Kidney (tissue), 14 donors: ENCODE data around the gene LITAF. TPM values are rescaled to one million over a fixed set of nuclear protein-coding genes. Genes with fewer than 3 reads are reported as not detected.
A peak's percentile ranks its signal among the peaks of the same experiment; 100 is the strongest.

ENCODE experiments used
- DNase-seq, 5 donors: peaks; one replicate each; pipeline ENCODE4 v3.0.0-alpha.2; 2013 to 2020
- FAIRE-seq: peaks from 2 replicates; lab custom pipeline; 2012; peaks lifted over from hg19 to GRCh38; lab: Jason Lieb, UNC
- H3K27ac ChIP-seq, 2 donors: one replicate each; pipeline ENCODE4 v1.7.0; 2013; ENCODE audit warnings: low read depth in 2 of 2, low read length in 2 of 2, inconsistent platforms in 1 of 2
- H3K27me3 ChIP-seq: one replicate; pipeline ENCODE4 v1.7.1; 2013; ENCODE audit warnings: low read length, inconsistent platforms; ENCODE audit not compliant: control insufficient read depth, insufficient read depth
- H3K36me3 ChIP-seq, 3 donors: one replicate each; pipeline versions ENCODE4 v1.7.0 to v1.7.1; 2013; ENCODE audit warnings: low read length in 3 of 3, control low read depth in 1 of 3, inconsistent platforms in 1 of 3; ENCODE audit not compliant: insufficient read depth in 3 of 3, control insufficient read depth in 2 of 3
- H3K4me1 ChIP-seq, 3 donors: one replicate each; pipeline versions ENCODE4 v1.7.0 to v1.7.1; 2013; ENCODE audit warnings: low read length in 3 of 3, inconsistent platforms in 1 of 3, low read depth in 1 of 3; ENCODE audit not compliant: control insufficient read depth in 2 of 3, insufficient read depth in 2 of 3
- H3K4me3 ChIP-seq, 3 donors: one replicate each; pipeline versions ENCODE4 v1.7.0 to v1.8.1; 2013; ENCODE audit warnings: low read length in 3 of 3, control low read depth in 1 of 3, inconsistent platforms in 1 of 3
- H3K9ac ChIP-seq, 3 donors: one replicate each; pipeline versions ENCODE4 v1.7.0 to v1.7.1; 2013; ENCODE audit warnings: low read length in 3 of 3, control low read depth in 1 of 3, inconsistent platforms in 1 of 3
- H3K9me3 ChIP-seq, 3 donors: one replicate each; pipeline versions ENCODE4 v1.7.0 to v1.7.1; 2013; ENCODE audit warnings: low read length in 3 of 3, control low read depth in 1 of 3, inconsistent platforms in 1 of 3; ENCODE audit not compliant: control insufficient read depth in 2 of 3, insufficient read depth in 1 of 3
- CTCF ChIP-seq: IDR thresholded peaks from 3 replicates; pipeline ENCODE4 v1.5.1; 2012; ENCODE audit warnings: mild to moderate bottlenecking, moderate library complexity, borderline replicate concordance; ENCODE audit not compliant: insufficient read depth; ENCODE audit errors: extremely low read depth
- intact Hi-C: fragments of 100-400 bp; cut with DNase I; formaldehyde crosslinking; loops from one replicate; pipeline ENCODE4 v1.11.1; 2022
- polyA plus RNA-seq: library from polyadenylated mRNA; stranded (reverse); fragments of 350-450 nt; fragmentation: Illumina TruSeq; extraction: RNeasy Lipid Tissue Mini Kit (QIAGEN cat#74804); gene quantifications from one replicate; pipeline ENCODE4 v1.2.3, GENCODE V29; 2014; ENCODE audit warnings: low read depth, low replicate concordance; ENCODE audit not compliant: insufficient read depth
- total RNA-seq: library from RNA; stranded (reverse); fragmentation: NEBNext Ultra II Directional; extraction: Animal tissue kit (Norgen Biotek cat#: 25700); gene quantifications from one replicate; pipeline ENCODE4 v1.2.1, GENCODE V29; 2021
- donor health status: control.
- donor health status: control.
- donor health status: control.
- donor health status: control.
- donor health status: control.
- donor health status: DM: yes; HTN: yes; CAD: no.
- donor health status: Normal renal cell carcinoma (clear cell type).

The LITAF gene
- total and polyA plus RNA-seq, 2 donors from 2014 or later = 121 to 171 TPM

GRCh38 chr16:11550791-11551498 is 35.8 kb downstream of the LITAF start:
- peaks cover 13 to 60% (median 34%) of the 10 kb centered on the region in 3 donors for H3K36me3 ChIP-seq
- DNase-seq = peak in 1 of 5 donors; percentile 31
- intact Hi-C loops = no loop called here
- H3K9me3 ChIP-seq = peaks cover 0 to 3% (median 0%) of the 10 kb centered on the region in 3 donors
- no peaks in the 10 kb centered on the region for H3K27me3 ChIP-seq
- no peak overlapping the region for H3K27ac ChIP-seq
- no peak overlapping the region for H3K4me3 ChIP-seq
- H3K4me1 ChIP-seq = peaks cover 0 to 2% (median 0%) of the 10 kb centered on the region in 3 donors
- no peak for TF ChIP-seq CTCF
- no peak for FAIRE-seq
- no peak overlapping the region for H3K9ac ChIP-seq

- Histone ChIP-seq H3K4me1 (no peaks in the 10 kb centered on the region), H3K9ac (no peak overlapping the region), H3K9me3 (no peaks in the 10 kb centered on the region), H3K27ac (no peak overlapping the region), H3K4me3 (no peak overlapping the region), H3K27me3 (no peaks in the 10 kb centered on the region), H3K36me3 (peaks cover 11 to 42% (median 26%) of the 10 kb centered on the region in 3 donors)
- TF ChIP-seq CTCF = no peak
- peak in 1 of 5 donors; percentile 30 for DNase-seq
- no peak for FAIRE-seq
- intact Hi-C loops = no loop called here
These were observed 39.4 kb downstream of the LITAF start for GRCh38 chr16:11547118-11547916.

- no peak overlapping the region for H3K4me3 ChIP-seq
- no peak for TF ChIP-seq CTCF
- no peaks in the 10 kb centered on the region for H3K9me3 ChIP-seq
- intact Hi-C loops = no loop called here
- FAIRE-seq = no peak
- no peaks in the 10 kb centered on the region for H3K27me3 ChIP-seq
- H3K36me3 ChIP-seq = peaks cover 11 to 42% (median 22%) of the 10 kb centered on the region in 3 donors
- no peak overlapping the region for H3K27ac ChIP-seq
- no peak for DNase-seq
- H3K9ac ChIP-seq = no peak overlapping the region
- H3K4me1 ChIP-seq = no peaks in the 10 kb centered on the region
These were observed 40.1 kb downstream of the LITAF start for GRCh38 chr16:11546608-11547061.
